Adrenal gland (tissue), 12 donors: ENCODE results near the gene NPFF. TPM values are rescaled to one million over a fixed set of nuclear protein-coding genes. Genes with fewer than 3 reads are reported as not detected.

Source experiments
- DNase-seq, 7 donors: peaks; one replicate each; pipeline ENCODE4 v3.0.0-alpha.2; 2019 to 2020
- H3K27ac ChIP-seq, 5 donors: fragments of 200-600 bp; sonication (generic) in 4 of 5; 1 replicate in 3 of 5; 2 replicates in 2 of 5; pipeline versions ENCODE4 v1.5.1 to v1.8.0; 2016 to 2020; ENCODE audit warnings: mild to moderate bottlenecking in 1 of 5
- H3K27me3 ChIP-seq: fragments of 200-600 bp; 2 replicates; pipeline ENCODE4 v1.8.0; 2021
- H3K36me3 ChIP-seq, 2 donors: fragments of 200-600 bp; replicated peaks in 1 of 2; 1 replicate in 1 of 2; 2 replicates in 1 of 2; pipeline versions ENCODE4 v1.5.1 to v1.8.0; 2018 to 2022
- H3K4me1 ChIP-seq, 2 donors: fragments of 200-600 bp; replicated peaks in 1 of 2; 1 replicate in 1 of 2; 2 replicates in 1 of 2; pipeline versions ENCODE4 v1.5.1 to v1.8.0; 2018 to 2021
- H3K4me3 ChIP-seq, 4 donors: fragments of 200-600 bp; sonication (generic) in 3 of 4; one replicate each; pipeline ENCODE4 v1.5.1; 2016 to 2018
- H3K9me3 ChIP-seq, 3 donors: fragments of 200-600 bp; sonication (generic) in 1 of 3; replicated peaks in 1 of 3; 1 replicate in 2 of 3; 2 replicates in 1 of 3; pipeline versions ENCODE4 v1.5.1 to v1.8.0; 2016 to 2021
- CTCF ChIP-seq, 6 experiments: fragments of 450-650 bp in 4 of 6; fragments of 200-600 bp in 2 of 6; sonication (generic) in 1 of 6; IDR thresholded peaks; 1 replicate in 5 of 6; 2 replicates in 1 of 6; pipeline versions ENCODE4 v1.5.1 to v1.8.0; 2016 to 2021; ENCODE audit warnings: antibody characterized with exemption in 6 of 6, mild to moderate bottlenecking in 2 of 6, moderate library complexity in 1 of 6
- POLR2A ChIP-seq, 2 donors: fragments of 450-650 bp; IDR thresholded peaks; one replicate each; pipeline ENCODE4 v1.6.1; 2017; ENCODE audit warnings: antibody characterized with exemption in 2 of 2, mild to moderate bottlenecking in 2 of 2, moderate library complexity in 1 of 2
- WGBS, 4 donors: extraction: QIAGEN DNeasy Blood & Tissue Kit in 2 of 4; methylation state at CpG; one replicate each; pipeline versions ENCODE4 v1.1.5 to v1.1.7; 2013 to 2017; 5-methylcytosine and 5-hydroxymethylcytosine counted together
- intact Hi-C, 2 donors: fragments of 100-400 bp; cut with DNase I; formaldehyde crosslinking; loops; one replicate each; pipeline versions ENCODE4 v1.14.1 to v1.15.0; 2022 to 2023
- polyA plus RNA-seq, 3 donors: library from polyadenylated mRNA; stranded (reverse); fragments of 200-250 nt in 2 of 3; fragments of 350-450 nt in 1 of 3; fragmentation: Illumina TruSeq in 1 of 3; extraction: RNeasy Lipid Tissue Mini Kit (QIAGEN cat#74804) in 1 of 3; gene quantifications; one replicate each; pipeline ENCODE4 v1.2.3, GENCODE V29; 2013 to 2014
- total RNA-seq, 9 donors: library from RNA; depleted of rRNA in 4 of 9; stranded (reverse); fragments of >200 nt in 4 of 9; fragments of 120-200 nt in 1 of 9; fragmentation: NEBNext Ultra II Directional in 1 of 9; extraction: Animal tissue kit (Norgen Biotek cat#: 25700) in 1 of 9; gene quantifications; one replicate each; pipeline versions ENCODE4 v1.1.0 to v1.2.4, GENCODE V29; 2013 to 2023
- donor health status: healthy with polysubstance abuse.
- donor health status: Bipolar disorder and iron deficiency.
- donor health status: DM: yes; HTN: yes; CAD: no.
- donor health status: DM: no; HTN: no; CAD: no.
- donor health status: DM: no; HTN: no; CAD: no.
- donor health status: DM: yes; HTN: yes; CAD: no.

NPFF gene
- total and polyA plus RNA-seq, 12 donors = 0.27 to 0.78 TPM; not detected in 10

- no peak for DNase-seq
- Histone ChIP-seq H3K27me3 (no peaks in the 10 kb centered on the region), H3K36me3 (peaks cover 0 to 100% of the 10 kb centered on the region in 2 donors), H3K4me1 (peaks cover 13 to 33% of the 10 kb centered on the region in 2 donors), H3K4me3 (no peak overlapping the region), H3K27ac (peak overlapping the region in 1 of 5 donors; percentile 35), H3K9me3 (no peaks in the 10 kb centered on the region)
- TF ChIP-seq POLR2A (IDR thresholded peaks at IDR 0.05) = no peak
- WGBS, 4 donors = 47 to 69% (median 64%) methylated on average over 1 of the region's 1 CpG
- intact Hi-C loops = no loop called here
Observed at GRCh38 chr12:53468282-53468681, 39.0 kb downstream of the NPFF start.

GRCh38 chr12:53467880-53468279 lies 39.4 kb downstream of the NPFF start:
- Histone ChIP-seq H3K36me3 (peaks cover 0 to 100% of the 10 kb centered on the region in 2 donors), H3K4me1 (peaks cover 9 to 33% of the 10 kb centered on the region in 2 donors), H3K4me3 (no peak overlapping the region), H3K27me3 (no peaks in the 10 kb centered on the region), H3K9me3 (no peaks in the 10 kb centered on the region), H3K27ac (peak overlapping the region in 1 of 5 donors; percentile 35)
- TF ChIP-seq CTCF (IDR thresholded peaks at IDR 0.05) = no peak
- intact Hi-C loops = no loop called here
- DNase-seq = no peak
- 61 to 79% (median 72%) methylated on average over 2 of the region's 2 CpGs for WGBS, 4 donors

DNA sequence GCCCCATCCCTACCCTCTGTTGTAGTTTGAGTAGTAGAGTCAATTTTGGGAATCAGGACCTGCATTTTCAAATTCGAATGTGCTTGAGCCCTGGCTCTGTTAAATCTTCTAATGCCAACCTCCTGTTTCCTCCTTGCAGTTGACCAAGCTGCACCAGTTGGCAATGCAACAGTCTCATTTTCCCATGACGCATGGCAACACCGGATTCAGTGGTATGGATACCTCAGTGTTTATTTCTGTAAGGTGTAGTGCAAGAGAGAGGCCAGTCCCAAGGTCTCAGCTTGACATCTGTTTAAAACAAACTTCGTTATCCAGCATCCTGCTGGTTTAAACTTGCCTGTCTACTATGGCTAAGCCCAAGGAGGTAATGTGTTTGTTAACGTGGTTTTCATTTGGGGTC lies 40.2 kb downstream of the NPFF start:
- intact Hi-C loops = no loop called here
- Histone ChIP-seq H3K36me3 (peaks cover 0 to 100% of the 10 kb centered on the region in 2 donors), H3K27ac (no peak overlapping the region), H3K27me3 (no peaks in the 10 kb centered on the region), H3K4me1 (peaks cover 6 to 32% of the 10 kb centered on the region in 2 donors), H3K4me3 (no peak overlapping the region), H3K9me3 (no peaks in the 10 kb centered on the region)
- WGBS, 4 donors = 50 to 63% (median 55%) methylated on average over 5 of the region's 5 CpGs
- DNase-seq = no peak
- no peak for TF ChIP-seq CTCF (IDR thresholded peaks at IDR 0.05)
- TF ChIP-seq POLR2A (IDR thresholded peaks at IDR 0.05) = no peak

- TF ChIP-seq POLR2A (IDR thresholded peaks at IDR 0.05) (no peak), CTCF (IDR thresholded peaks at IDR 0.05) (no peak)
- intact Hi-C loops = no loop called here
- H3K36me3 ChIP-seq = peaks cover 0 to 100% of the 10 kb centered on the region in 2 donors
- WGBS, 4 donors = 69 to 75% (median 75%) methylated on average over 4 of the region's 4 CpGs
- no peak overlapping the region for H3K27ac ChIP-seq
- no peaks in the 10 kb centered on the region for H3K9me3 ChIP-seq
- no peak overlapping the region for H3K4me3 ChIP-seq
- peaks cover 10 to 34% of the 10 kb centered on the region in 2 donors for H3K4me1 ChIP-seq
- DNase-seq = no peak
- no peaks in the 10 kb centered on the region for H3K27me3 ChIP-seq
Observed at GRCh38 chr12:53466640-53467039, 40.6 kb downstream of the NPFF start.

DNA sequence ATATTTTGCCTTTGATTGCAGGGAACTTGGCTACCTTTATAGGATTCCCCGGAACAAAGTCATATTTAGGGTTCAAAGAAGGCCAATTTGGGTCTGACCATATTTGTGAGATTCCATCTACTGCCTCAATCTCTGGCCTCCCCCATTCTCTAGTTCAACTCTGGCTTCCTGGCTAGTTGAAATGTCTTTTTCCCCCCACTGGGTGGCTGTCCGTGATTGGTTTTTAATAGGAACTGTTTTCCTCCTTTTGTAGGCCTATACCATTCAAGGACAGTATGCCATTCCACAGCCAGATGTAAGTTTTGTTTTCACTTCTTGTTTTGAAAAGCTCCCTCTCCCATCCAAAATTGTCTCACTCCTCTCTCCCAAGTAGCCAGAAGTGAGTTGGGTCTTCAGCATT lies 41.6 kb downstream of the NPFF start:
- 30 to 40% (median 37%) methylated on average over 2 of the region's 2 CpGs for WGBS, 4 donors
- Histone ChIP-seq H3K4me3 (no peak overlapping the region), H3K9me3 (no peaks in the 10 kb centered on the region), H3K27ac (peak overlapping the region in 2 of 5 donors; percentile 28 to 60), H3K36me3 (peaks cover 0 to 100% of the 10 kb centered on the region in 2 donors), H3K4me1 (peaks cover 20 to 44% of the 10 kb centered on the region in 2 donors), H3K27me3 (no peaks in the 10 kb centered on the region)
- DNase-seq = no peak
- peak in 1 of 6 experiments; percentile 16 for TF ChIP-seq CTCF (IDR thresholded peaks at IDR 0.05)
- TF ChIP-seq POLR2A (IDR thresholded peaks at IDR 0.05) = no peak
- intact Hi-C loops = no loop called here
